Effector memory CD4-positive, alpha-beta T cell (primary cell): ENCODE measurements around the gene GBF1.
A peak's percentile ranks its signal among the peaks of the same experiment; 100 is the strongest.

Experiments used
- DNase-seq, 3 donors: peaks; one replicate each; pipeline ENCODE4 v3.0.0-alpha.2; 2020
- H3K27ac ChIP-seq: 2 replicates; pipeline ENCODE4 v1.7.0; 2013; ENCODE audit warnings: mild to moderate bottlenecking, low read length, moderate library complexity; ENCODE audit not compliant: insufficient read depth, poor library complexity, severe bottlenecking
- H3K27me3 ChIP-seq: replicated peaks from 2 replicates; pipeline ENCODE4 v1.7.0; 2013; ENCODE audit warnings: mild to moderate bottlenecking, low read length; ENCODE audit not compliant: insufficient read depth, control insufficient read depth, poor library complexity, severe bottlenecking
- H3K36me3 ChIP-seq: 2 replicates; pipeline ENCODE4 v1.7.0; 2013; ENCODE audit warnings: mild to moderate bottlenecking, low read length, moderate library complexity; ENCODE audit not compliant: control insufficient read depth, insufficient read depth
- H3K4me1 ChIP-seq: 2 replicates; pipeline ENCODE4 v1.7.0; 2013; ENCODE audit warnings: low read length, mild to moderate bottlenecking; ENCODE audit not compliant: control insufficient read depth, insufficient read depth, poor library complexity, severe bottlenecking
- H3K4me3 ChIP-seq: 2 replicates; pipeline ENCODE4 v1.7.0; 2013; ENCODE audit warnings: low read length, low read depth, mild to moderate bottlenecking; ENCODE audit not compliant: insufficient read depth, poor library complexity, severe bottlenecking
- H3K9me3 ChIP-seq: 2 replicates; pipeline ENCODE4 v1.7.0; 2013; ENCODE audit warnings: mild to moderate bottlenecking, low read length, moderate library complexity; ENCODE audit not compliant: control insufficient read depth

Gene GBF1

GRCh38 chr10:102381983-102382382, 136.7 kb downstream of the GBF1 start:
- Histone ChIP-seq H3K9me3 (no peaks in the 10 kb centered on the region), H3K4me1 (no peaks in the 10 kb centered on the region), H3K4me3 (no peak overlapping the region), H3K27me3 (no peaks in the 10 kb centered on the region), H3K36me3 (peaks cover 41% of the 10 kb centered on the region), H3K27ac (no peak overlapping the region)
- DNase-seq, result no peak

GRCh38 chr10:102382871-102383270, 137.5 kb downstream of the GBF1 start:
- H3K27ac ChIP-seq, result no peak overlapping the region
- no peaks in the 10 kb centered on the region for H3K4me1 ChIP-seq
- H3K36me3 ChIP-seq, result peaks cover 41% of the 10 kb centered on the region
- H3K4me3 ChIP-seq, result no peak overlapping the region
- H3K27me3 ChIP-seq, result no peaks in the 10 kb centered on the region
- H3K9me3 ChIP-seq, result no peaks in the 10 kb centered on the region
- no peak for DNase-seq

- no peaks in the 10 kb centered on the region for H3K4me1 ChIP-seq
- H3K9me3 ChIP-seq, result no peaks in the 10 kb centered on the region
- no peak for DNase-seq
These were observed 138.7 kb downstream of the GBF1 start for GRCh38 chr10:102384053-102384452.

GRCh38 chr10:102384606-102385429, 139.5 kb downstream of the GBF1 start:
- H3K4me3 ChIP-seq, result no peak overlapping the region
- H3K27me3 ChIP-seq, result no peaks in the 10 kb centered on the region
- H3K4me1 ChIP-seq, result no peaks in the 10 kb centered on the region
- no peak for DNase-seq
- no peaks in the 10 kb centered on the region for H3K9me3 ChIP-seq
- peaks cover 28% of the 10 kb centered on the region for H3K36me3 ChIP-seq
- no peak overlapping the region for H3K27ac ChIP-seq

More at GRCh38 chr10:102384053-102384452, 138.7 kb downstream of the GBF1 start:
- H3K36me3 ChIP-seq, result peaks cover 36% of the 10 kb centered on the region
- H3K4me3 ChIP-seq, result no peak overlapping the region
- no peak overlapping the region for H3K27ac ChIP-seq
- H3K27me3 ChIP-seq, result no peaks in the 10 kb centered on the region

GRCh38 chr10:102389894-102390293, 144.6 kb downstream of the GBF1 start:
- peaks cover 7% of the 10 kb centered on the region for H3K4me1 ChIP-seq
- no peaks in the 10 kb centered on the region for H3K27me3 ChIP-seq
- H3K4me3 ChIP-seq, result no peak overlapping the region
- H3K27ac ChIP-seq, result no peak overlapping the region
- no peaks in the 10 kb centered on the region for H3K36me3 ChIP-seq
- DNase-seq, result no peak
- H3K9me3 ChIP-seq, result no peaks in the 10 kb centered on the region

- Histone ChIP-seq H3K27me3 (no peaks in the 10 kb centered on the region), H3K4me3 (no peak overlapping the region), H3K36me3 (peaks cover 8% of the 10 kb centered on the region), H3K9me3 (no peaks in the 10 kb centered on the region), H3K27ac (no peak overlapping the region), H3K4me1 (peaks cover 24% of the 10 kb centered on the region)
- DNase-seq, result no peak
These were observed 147.0 kb downstream of the GBF1 start for GRCh38 chr10:102392306-102392705.

GRCh38 chr10:102393411-102394078, 148.2 kb downstream of the GBF1 start:
- peaks cover 26% of the 10 kb centered on the region for H3K4me1 ChIP-seq
- peak overlapping the region; percentile 84 for H3K4me3 ChIP-seq
- peaks cover 19% of the 10 kb centered on the region for H3K36me3 ChIP-seq
- H3K9me3 ChIP-seq, result no peaks in the 10 kb centered on the region
- DNase-seq, result no peak
- no peaks in the 10 kb centered on the region for H3K27me3 ChIP-seq
- H3K27ac ChIP-seq, result peak overlapping the region; percentile 100

GRCh38 chr10:102394079-102394800, 148.9 kb downstream of the GBF1 start:
- DNase-seq, result peak; percentile 99
- Histone ChIP-seq H3K27me3 (no peaks in the 10 kb centered on the region), H3K27ac (peak overlapping the region; percentile 100), H3K36me3 (peaks cover 21% of the 10 kb centered on the region), H3K4me1 (peaks cover 26% of the 10 kb centered on the region), H3K4me3 (peak overlapping the region; percentile 84), H3K9me3 (no peaks in the 10 kb centered on the region)

GRCh38 chr10:102394801-102395399, 149.6 kb downstream of the GBF1 start:
- no peaks in the 10 kb centered on the region for H3K27me3 ChIP-seq
- peaks cover 21% of the 10 kb centered on the region for H3K36me3 ChIP-seq
- H3K4me1 ChIP-seq, result peaks cover 30% of the 10 kb centered on the region
- peak; percentile 51 to 64 (median 52) for DNase-seq
- H3K27ac ChIP-seq, result peak overlapping the region; percentile 100
- H3K4me3 ChIP-seq, result peak overlapping the region; percentile 84
- no peaks in the 10 kb centered on the region for H3K9me3 ChIP-seq
